PC-9 (cell line): ENCODE data around the gene GBP1.

Experiments
- CTCF ChIP-seq: fragments of 200-600 bp; sonication (generic); conservative IDR thresholded peaks from 2 replicates; pipeline ENCODE4 v1.6.1; 2017; ENCODE audit warnings: mixed run types, antibody characterized with exemption, mild to moderate bottlenecking, moderate library complexity
- EZH2 ChIP-seq: fragments of 200-600 bp; sonication (generic); IDR thresholded peaks from 2 replicates; pipeline ENCODE4 v1.8.0; 2017; ENCODE audit warnings: antibody characterized with exemption, low read depth

GRCh38 chr1:89044970-89045721 is 19.9 kb downstream of the GBP1 start:
- TF ChIP-seq CTCF: no peak
- TF ChIP-seq EZH2: no peak
